ENCODE data around the gene FOXP4. TPM values are rescaled to one million over a fixed set of nuclear protein-coding genes. Genes with fewer than 3 reads are reported as not detected.

Gene FOXP4
- total RNA-seq, 2 experiments from 2014 or later, result 6.3 to 26.3 TPM

DNA sequence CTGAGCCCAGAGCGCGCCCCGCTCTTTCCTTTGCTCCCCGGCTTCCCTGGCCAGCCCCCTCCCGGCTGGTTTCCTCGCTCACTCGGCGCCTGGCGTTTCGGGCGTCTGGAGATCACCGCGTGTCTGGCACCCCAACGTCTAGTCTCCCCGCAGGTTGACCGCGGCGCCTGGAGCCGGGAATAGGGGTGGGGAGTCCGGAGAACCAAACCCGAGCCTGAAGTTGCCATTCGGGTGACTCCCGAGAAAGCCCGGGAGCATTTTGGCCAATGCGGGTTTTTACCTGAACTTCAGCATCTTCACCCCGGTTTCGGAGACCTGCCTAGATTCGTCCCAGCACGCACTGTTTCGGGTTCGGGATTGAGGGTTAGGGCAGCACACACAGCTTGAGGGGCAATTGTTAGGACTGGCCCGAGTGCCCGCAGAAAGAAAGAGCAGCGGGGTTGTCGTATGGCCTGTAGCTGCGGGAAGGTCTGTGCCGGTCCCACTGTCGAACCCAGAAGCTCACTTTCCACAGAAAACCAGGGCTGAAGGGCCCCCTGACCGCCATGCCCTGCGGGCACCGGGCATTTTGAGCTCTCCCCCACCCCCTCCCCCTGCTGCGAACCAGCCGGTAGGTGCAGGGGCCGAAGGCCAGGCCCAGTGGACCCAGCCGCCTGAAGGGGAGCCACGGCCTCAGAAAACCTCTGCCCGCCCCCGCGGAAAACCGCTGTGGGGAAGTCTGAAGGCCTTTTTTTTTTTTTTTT is 2.1 kb downstream of the FOXP4 start:
- no peak for TF ChIP-seq EZH2phosphoT487 (IDR thresholded peaks at IDR 0.05; ENCODE audit: borderline replicate concordance, low read depth, low read length)
- no peak for TF ChIP-seq CTCF (conservative IDR thresholded peaks at IDR 0.05; ENCODE audit: low read length)
- no peak overlapping the region for H2AFZ ChIP-seq (ENCODE audit: low read length)
- CTCF ChIA-PET (ENCODE audit: unreplicated experiment), result no interaction called here
- H3K27ac ChIP-seq (ENCODE audit: low read depth, low read length, poor library complexity, severe bottlenecking), result no peak overlapping the region
- BruUV-seq (replicated peaks), result no TSS peak
- H3K4me2 ChIP-seq (ENCODE audit: low read length), result peak overlapping the region; percentile 98
- H3K9me3 ChIP-seq (ENCODE audit: low read length), result no peaks in the 10 kb centered on the region
- POLR2A ChIA-PET, result no interaction called here
- H3K79me2 ChIP-seq (ENCODE audit: insufficient read depth, low read depth, low read length), result peaks cover 7% of the 10 kb centered on the region; the same call in 1 of the 2 replicates
- intact Hi-C loops (cut with micrococcal nuclease; ENCODE audit: unreplicated experiment), result loop anchor here (5.0 to 10.0 kb wide), 2 partner anchors 476 to 497 kb away; partner anchors contain the start of genes NFYA and OARD1
- no peaks in the 10 kb centered on the region for H3K9me2 ChIP-seq (ENCODE audit: insufficient read depth, low read length)
- H3K4me1 ChIP-seq (ENCODE audit: insufficient read depth, low read length, poor library complexity, severe bottlenecking), result peaks cover 28% of the 10 kb centered on the region
- peak overlapping the region; percentile 94 for H3K4me3 ChIP-seq (ENCODE audit: low read depth, low read length, poor library complexity, severe bottlenecking)
- DNase-seq (ENCODE audit: low spot score), result no peak
- no peaks in the 10 kb centered on the region; the same call in 1 of the 2 replicates for H4K20me1 ChIP-seq (ENCODE audit: insufficient read depth, low read length)
- peaks cover 7% of the 10 kb centered on the region; the same call in 1 of the 2 replicates for H3K36me3 ChIP-seq (ENCODE audit: insufficient read depth, low read length)

- peaks cover 7% of the 10 kb centered on the region; the same call in 1 of the 2 replicates for H3K79me2 ChIP-seq (ENCODE audit: insufficient read depth, low read depth, low read length)
These were observed 2.9 kb downstream of the FOXP4 start for GRCh38 chr6:41548841-41549642.

More at GRCh38 chr6:41548841-41549642, 2.9 kb downstream of the FOXP4 start:
- Histone ChIP-seq H4K20me1 (ENCODE audit: insufficient read depth, low read length) (no peaks in the 10 kb centered on the region; the same call in 1 of the 2 replicates), H3K4me2 (ENCODE audit: low read length) (0 out of 2 replicates have a peak overlapping the region, but pooled peaks have one; percentile 98), H3K9me2 (ENCODE audit: insufficient read depth, low read length) (no peaks in the 10 kb centered on the region), H3K4me3 (ENCODE audit: low read depth, low read length, poor library complexity, severe bottlenecking) (no peak overlapping the region), H3K9me3 (ENCODE audit: low read length) (no peaks in the 10 kb centered on the region), H2AFZ (ENCODE audit: low read length) (no peak overlapping the region), H3K27ac (ENCODE audit: low read depth, low read length, poor library complexity, severe bottlenecking) (no peak overlapping the region), H3K36me3 (ENCODE audit: insufficient read depth, low read length) (peaks cover 7% of the 10 kb centered on the region; the same call in 1 of the 2 replicates), H3K4me1 (ENCODE audit: insufficient read depth, low read length, poor library complexity, severe bottlenecking) (peaks cover 28% of the 10 kb centered on the region)
- TF ChIP-seq EZH2phosphoT487 (IDR thresholded peaks at IDR 0.05; ENCODE audit: borderline replicate concordance, low read depth, low read length), result no peak
- TF ChIP-seq CTCF (conservative IDR thresholded peaks at IDR 0.05; ENCODE audit: low read length), result no peak
- ChIA-PET POLR2A (no interaction called here), CTCF (ENCODE audit: unreplicated experiment) (no interaction called here)
- intact Hi-C loops (cut with micrococcal nuclease; ENCODE audit: unreplicated experiment), result loop anchor here (5.0 to 10.0 kb wide), 2 partner anchors 477 to 496 kb away; partner anchors contain the start of genes NFYA and OARD1
- BruUV-seq (replicated peaks), result TSS peak; percentile 32
- DNase-seq (ENCODE audit: low spot score), result no peak

Measured in OCI-LY7 (cell line).